RKO (cell line): Measurements from ENCODE around the gene ARHGAP26.

Experiments used
- DNase-seq: peaks from one replicate; pipeline ENCODE4 v3.0.0-alpha.2; 2016; ENCODE audit warnings: low spot score

ARHGAP26 gene

GRCh38 chr5:143206196-143207053 lies 436.2 kb downstream of the ARHGAP26 start:
- no peak for DNase-seq

DNA sequence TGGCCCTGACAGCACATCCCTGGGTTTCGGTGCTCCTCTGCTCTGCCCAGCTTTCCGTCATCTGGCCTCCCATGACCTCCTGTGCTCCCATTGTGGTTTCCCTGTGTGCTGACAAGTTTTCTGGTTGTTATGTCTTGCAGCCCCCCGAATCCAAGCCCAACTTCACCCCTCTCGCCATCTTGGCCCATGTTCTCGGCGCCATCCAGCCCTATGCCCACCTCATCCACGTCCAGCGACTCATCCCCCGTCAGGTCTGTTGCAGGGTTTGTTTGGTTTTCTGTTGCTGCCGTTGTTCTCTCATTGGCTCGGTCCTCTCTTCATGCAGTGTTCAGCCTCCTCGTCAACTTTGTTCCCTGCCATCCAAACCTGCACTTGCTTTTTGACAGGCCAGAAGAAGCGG lies 436.9 kb downstream of the ARHGAP26 start:
- no peak for DNase-seq

DNA sequence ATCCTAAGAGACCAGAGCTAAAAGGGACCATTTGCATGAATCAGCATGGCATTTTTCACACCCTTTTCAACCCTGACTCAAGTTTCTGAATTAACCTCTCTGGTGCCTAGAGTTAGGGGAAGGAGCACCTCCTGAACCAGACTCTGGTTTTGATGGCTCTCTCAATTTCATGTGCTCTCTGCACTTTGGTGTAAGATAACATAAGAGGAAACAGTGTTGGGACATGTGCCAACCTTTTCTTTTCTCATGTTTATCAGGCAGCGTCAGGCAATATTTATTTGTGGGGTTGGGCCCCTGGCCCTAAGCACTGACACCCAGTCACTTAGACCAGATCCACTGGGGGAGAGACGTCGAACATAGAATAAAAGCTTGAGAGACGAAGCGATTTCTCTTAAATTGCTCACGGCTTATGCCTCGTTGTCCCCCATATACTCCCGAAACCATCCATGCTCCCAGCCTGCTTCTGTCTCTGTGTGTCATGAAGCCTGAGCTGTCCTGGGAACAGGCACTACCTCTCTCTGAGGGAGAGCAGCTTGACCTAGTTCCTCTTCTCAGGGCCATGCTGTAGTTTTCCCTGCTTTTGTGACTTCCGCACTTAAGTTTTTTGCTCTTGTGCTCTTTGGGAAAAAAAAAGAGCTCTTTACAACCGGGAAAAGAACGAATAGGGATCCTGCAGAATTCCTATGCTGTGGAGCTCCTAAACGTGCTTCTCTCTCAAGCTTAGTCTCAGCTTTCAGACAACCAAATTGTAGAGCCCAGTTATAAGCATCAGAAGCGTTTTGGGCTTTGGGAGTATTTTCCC lies 437.6 kb downstream of the ARHGAP26 start:
- no peak for DNase-seq

GRCh38 chr5:143208365-143208641 lies 438.1 kb downstream of the ARHGAP26 start:
- DNase-seq = no peak

DNA sequence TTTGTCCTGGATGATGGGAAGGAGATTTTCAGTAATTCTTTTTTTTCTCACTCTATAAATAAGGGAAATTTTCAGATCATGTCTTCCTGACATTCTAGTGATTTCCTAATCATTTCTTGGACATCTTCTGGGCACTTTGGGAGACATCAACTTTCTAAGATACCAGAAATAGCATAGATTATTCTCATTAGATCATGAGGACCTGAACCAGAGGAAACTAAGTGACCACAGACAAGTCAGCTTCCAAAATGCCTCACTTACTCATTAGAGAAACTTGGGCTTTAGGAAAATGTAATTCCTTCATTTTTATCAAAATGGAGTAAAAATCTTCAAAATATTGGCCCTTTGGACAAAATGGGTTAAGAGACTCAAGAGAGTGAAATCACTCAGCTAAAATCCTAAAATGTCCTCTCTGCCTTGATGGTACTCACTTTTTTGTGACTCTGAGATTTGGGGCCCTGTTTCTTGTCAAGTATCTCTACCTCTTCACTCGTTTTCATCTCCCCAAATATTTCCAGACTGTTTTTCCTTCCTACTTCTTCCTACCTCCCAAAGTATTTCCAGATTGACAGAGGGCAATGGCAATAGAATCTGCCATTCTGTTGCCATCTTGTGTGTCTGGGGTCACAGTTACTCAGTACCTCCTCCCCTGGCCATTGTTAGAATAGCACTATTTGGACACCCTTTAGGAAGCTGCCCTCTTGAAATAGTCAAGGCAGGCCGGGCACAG lies 438.8 kb downstream of the ARHGAP26 start:
- DNase-seq = no peak

DNA sequence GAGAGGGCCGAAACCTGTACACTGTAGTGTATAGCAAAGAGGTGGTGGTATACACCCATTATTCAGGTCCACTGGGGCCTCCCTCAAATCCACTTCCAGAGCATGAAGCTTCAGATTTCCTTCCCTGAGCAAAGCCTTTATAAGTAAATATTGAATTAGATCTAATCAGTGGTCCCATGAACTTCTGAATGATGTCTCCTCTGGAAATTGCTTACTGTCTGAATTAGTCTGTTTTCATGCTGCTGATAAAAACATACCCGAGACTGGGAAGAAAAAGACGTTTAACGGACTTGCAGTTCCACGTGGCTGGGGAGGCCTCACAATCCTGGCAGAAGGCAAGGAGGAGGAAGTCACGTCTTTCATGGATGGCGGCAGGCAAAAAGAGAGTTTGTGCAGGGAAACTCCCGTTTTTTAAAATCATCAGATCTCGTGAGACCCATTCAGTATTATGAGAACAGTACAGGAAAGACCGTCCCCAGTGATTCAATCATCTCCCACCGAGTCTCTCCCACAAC lies 439.8 kb downstream of the ARHGAP26 start:
- DNase-seq = no peak

- no peak for DNase-seq
Observed at GRCh38 chr5:143210576-143210975, 440.4 kb downstream of the ARHGAP26 start.

DNA sequence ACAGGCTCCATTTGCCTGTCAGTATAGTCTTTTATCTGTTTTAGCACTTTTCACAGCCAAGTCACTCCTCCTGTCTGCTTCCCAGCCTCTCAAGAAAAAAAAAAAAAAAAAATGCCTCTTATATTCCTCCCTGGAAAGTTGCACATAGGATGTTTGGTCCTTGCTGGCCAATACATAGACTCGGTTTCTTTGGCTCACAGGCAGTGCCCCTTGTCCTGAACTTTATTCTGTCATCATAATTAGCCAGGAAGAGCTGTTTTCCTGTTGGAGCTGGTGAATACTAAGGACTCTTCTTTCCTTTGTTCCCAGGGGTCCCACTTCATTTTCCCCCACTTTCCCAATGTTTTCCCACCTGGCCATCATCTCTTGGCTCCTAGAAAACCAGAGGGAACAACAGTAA lies 442.1 kb downstream of the ARHGAP26 start:
- DNase-seq = no peak

DNA sequence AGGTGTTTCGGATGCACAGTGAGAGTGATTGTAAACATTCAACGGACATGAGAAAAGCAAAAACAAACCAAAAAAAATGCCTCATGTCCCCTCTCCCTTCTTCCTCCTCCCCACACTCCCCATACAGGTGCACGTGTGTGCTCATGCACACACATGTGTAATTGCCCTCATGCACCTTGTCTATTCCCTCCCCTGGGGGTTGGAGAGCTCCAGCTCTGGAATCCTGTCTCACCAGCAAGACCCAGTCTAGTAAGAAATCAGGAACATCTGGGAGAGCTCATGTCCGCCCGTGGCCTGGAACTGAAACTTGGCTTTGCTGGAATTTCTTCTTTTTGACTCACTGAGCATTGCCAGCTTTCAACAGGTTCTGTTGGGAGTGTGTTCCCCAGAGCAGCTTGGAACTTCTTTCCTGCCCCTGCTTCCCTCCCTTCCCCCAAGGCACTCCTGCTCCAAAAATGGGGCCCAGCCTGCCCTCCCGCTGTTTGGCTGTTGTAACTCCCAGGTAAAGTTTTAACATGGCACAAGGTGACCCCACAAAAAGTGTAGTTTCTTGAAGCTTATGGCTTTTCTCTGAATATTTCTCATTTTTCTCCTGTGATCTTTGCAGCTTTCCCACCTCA lies 443.2 kb downstream of the ARHGAP26 start:
- no peak for DNase-seq

- DNase-seq = no peak
Observed at GRCh38 chr5:143213851-143214363, 443.7 kb downstream of the ARHGAP26 start.

DNA sequence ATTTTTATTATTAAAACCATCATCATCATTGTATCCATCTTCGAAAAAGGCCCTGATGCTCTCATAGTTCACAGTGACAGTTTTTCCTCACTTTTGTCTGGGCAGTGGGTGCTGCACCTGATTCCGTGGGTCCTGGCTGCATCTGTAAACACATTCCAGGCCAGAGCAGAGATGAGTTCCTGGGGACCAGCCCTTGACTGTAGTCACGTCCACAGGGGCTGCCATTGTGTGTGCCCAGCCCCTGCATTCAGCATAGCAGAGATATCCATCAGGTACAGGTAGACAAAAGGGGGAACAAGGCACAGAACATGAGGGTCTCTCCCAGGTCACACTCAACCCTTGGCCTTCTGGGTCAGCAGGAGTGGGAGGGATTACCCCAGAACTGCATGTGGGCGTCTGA lies 444.3 kb downstream of the ARHGAP26 start:
- DNase-seq = no peak

DNA sequence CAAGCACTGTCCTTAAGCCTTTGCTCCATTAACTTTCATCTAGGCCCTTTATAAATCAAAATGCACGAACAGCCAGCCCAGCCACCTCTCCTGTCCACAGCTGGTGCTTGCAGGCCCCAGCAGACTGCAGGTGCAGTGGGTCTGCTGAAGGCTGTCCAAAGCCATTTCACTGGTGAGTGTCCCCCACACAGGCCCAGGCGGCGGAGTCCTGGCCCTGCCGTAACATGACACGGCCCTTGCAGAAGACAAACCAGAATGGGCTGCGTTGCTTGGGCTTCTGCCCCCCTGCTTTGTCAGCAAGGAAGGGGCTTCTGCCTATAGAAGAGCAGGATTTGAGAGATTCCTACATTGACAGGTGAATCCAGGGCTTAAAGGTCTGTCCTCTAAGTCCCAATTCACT lies 444.7 kb downstream of the ARHGAP26 start:
- DNase-seq = no peak

DNA sequence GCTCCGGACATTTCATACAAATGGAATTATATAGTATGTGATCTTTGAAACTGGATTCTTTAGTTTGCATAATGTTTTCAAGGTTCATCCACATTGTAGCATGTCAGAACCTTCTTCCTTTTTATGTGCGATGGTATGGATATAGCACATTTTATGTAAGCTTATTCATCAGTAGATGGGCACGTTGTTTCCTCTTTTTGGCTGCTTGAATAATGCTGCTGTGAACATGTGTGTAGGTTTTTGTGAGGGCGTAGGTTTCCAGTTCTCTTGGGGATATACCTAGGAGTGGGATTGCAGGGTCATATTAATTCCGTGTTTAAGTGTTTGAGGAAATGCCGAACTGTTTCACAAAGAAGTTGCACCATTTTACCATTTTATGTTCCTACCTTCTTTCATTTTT lies 445.5 kb downstream of the ARHGAP26 start:
- no peak for DNase-seq

- DNase-seq = no peak
Observed at GRCh38 chr5:143216211-143216610, 446.0 kb downstream of the ARHGAP26 start.

GRCh38 chr5:143217065-143217803 lies 447.1 kb downstream of the ARHGAP26 start:
- DNase-seq = no peak

GRCh38 chr5:143217804-143218160 lies 447.6 kb downstream of the ARHGAP26 start:
- no peak for DNase-seq

- DNase-seq = no peak
Observed at GRCh38 chr5:143218517-143219170, 448.5 kb downstream of the ARHGAP26 start.

DNA sequence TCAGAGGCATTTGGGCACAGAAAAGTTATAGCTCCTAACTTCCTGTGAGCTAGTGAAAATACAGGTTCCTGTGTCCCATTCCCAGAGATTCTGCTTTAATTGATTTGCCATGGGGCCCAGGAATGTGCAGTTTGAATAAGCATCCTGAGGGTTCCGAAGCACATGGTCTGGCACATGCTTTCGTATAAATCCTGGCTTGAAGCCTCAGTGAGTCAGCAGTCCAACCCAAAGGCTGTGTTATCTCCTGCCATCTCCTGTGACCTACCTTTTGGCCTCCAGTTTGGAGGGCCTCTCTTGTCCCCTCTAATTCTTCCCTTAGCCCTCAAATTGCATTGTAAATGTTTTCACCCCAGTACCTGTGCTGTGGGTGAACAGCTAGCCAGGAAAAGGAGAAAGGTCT lies 449.5 kb downstream of the ARHGAP26 start:
- DNase-seq = no peak

DNA sequence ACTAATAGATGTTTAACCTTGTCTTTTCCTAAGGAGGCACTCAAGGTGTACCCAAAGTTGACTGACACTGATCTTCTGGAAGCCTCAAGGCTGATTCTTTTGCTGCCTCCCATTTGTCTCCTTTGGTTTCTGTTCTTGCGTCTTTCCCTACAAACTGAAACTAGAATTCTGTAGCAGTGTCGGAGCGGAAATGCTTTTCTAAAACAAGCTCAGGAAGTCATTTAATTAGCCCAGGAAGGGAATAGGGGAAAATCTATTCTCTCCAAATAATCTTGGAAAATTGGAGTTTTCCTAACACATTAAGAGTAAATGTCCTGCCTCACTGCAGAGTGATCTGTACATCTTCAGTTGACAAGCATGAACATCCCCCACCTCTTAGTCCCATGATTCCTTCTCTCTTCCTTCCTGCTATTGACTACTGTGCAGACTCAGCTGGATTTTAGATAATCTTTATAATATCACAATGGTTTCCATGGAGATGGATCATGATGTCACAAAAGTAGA lies 450.6 kb downstream of the ARHGAP26 start:
- no peak for DNase-seq
